Naive thymus-derived CD4-positive, alpha-beta T cell (primary cell): Measurements from ENCODE around the gene MYL2. TPM values are rescaled to one million over a fixed set of nuclear protein-coding genes. Genes with fewer than 3 reads are reported as not detected.

Experiments used
- ATAC-seq: fragments of 150-1000 bp; cut with Tn5 transposase; 2 replicates; pipeline ENCODE4 v1.10.0; 2021; ENCODE audit warnings: mild to moderate bottlenecking, moderate library complexity
- CTCF ChIA-PET: fragments of 350-600 bp; sonication (Branson Sonifier 250); formaldehyde crosslinking; loops from one replicate; lab custom pipeline; 2021; ENCODE audit warnings: antibody characterized with exemption; lab: Charles Lee
- POLR2A ChIA-PET: fragments of 350-600 bp; sonication (Branson Sonifier 250); formaldehyde crosslinking; loops from one replicate; lab custom pipeline; 2021; ENCODE audit warnings: antibody characterized with exemption, inconsistent platforms; lab: Charles Lee
- DNase-seq, 9 donors: peaks; one replicate each; pipeline versions ENCODE4 v3.0.0 to v3.0.0-alpha.2; 2020 to 2022; ENCODE audit warnings: mixed read lengths in 1 of 9
- H3K27ac ChIP-seq: one replicate; pipeline ENCODE4 v1.7.0; 2013; ENCODE audit warnings: mild to moderate bottlenecking, low read depth, low read length, moderate library complexity
- H3K27me3 ChIP-seq, 2 donors: one replicate each; pipeline ENCODE4 v1.7.0; 2013; ENCODE audit warnings: low read length in 2 of 2, mild to moderate bottlenecking in 2 of 2, moderate library complexity in 2 of 2; ENCODE audit not compliant: control insufficient read depth in 2 of 2, insufficient read depth in 2 of 2
- H3K36me3 ChIP-seq, 3 experiments: 1 replicate in 2 of 3; 2 replicates in 1 of 3; pipeline ENCODE4 v1.7.0; 2013; ENCODE audit warnings: low read length in 3 of 3, mild to moderate bottlenecking in 3 of 3, moderate library complexity in 1 of 3; ENCODE audit not compliant: insufficient read depth in 3 of 3, control insufficient read depth in 2 of 3
- H3K4me1 ChIP-seq, 2 donors: one replicate each; pipeline ENCODE4 v1.7.0; 2013; ENCODE audit warnings: low read length in 2 of 2, mild to moderate bottlenecking in 2 of 2, moderate library complexity in 1 of 2; ENCODE audit not compliant: control insufficient read depth in 2 of 2, insufficient read depth in 2 of 2
- H3K4me3 ChIP-seq: 2 replicates; pipeline ENCODE4 v1.7.0; 2013; ENCODE audit warnings: mild to moderate bottlenecking, low read length
- H3K9me3 ChIP-seq, 3 experiments: 1 replicate in 2 of 3; 2 replicates in 1 of 3; pipeline ENCODE4 v1.7.0; 2013; ENCODE audit warnings: low read length in 3 of 3; ENCODE audit not compliant: control insufficient read depth in 2 of 3
- H3K27ac Mint-ChIP-seq, 9 donors: one replicate each; pipeline ENCODE4 v1.8.0; 2020 to 2022; ENCODE audit warnings: mixed read lengths in 9 of 9, mild to moderate bottlenecking in 8 of 9, moderate library complexity in 5 of 9, inconsistent platforms in 2 of 9
- H3K27me3 Mint-ChIP-seq, 5 donors: one replicate each; pipeline ENCODE4 v1.8.0; 2021 to 2022; ENCODE audit warnings: mixed read lengths in 5 of 5, mild to moderate bottlenecking in 1 of 5
- H3K36me3 Mint-ChIP-seq, 5 donors: one replicate each; pipeline ENCODE4 v1.8.0; 2020 to 2022; ENCODE audit warnings: mixed read lengths in 5 of 5, mild to moderate bottlenecking in 3 of 5, inconsistent platforms in 1 of 5
- H3K4me1 Mint-ChIP-seq, 7 donors: one replicate each; pipeline ENCODE4 v1.8.0; 2020 to 2022; ENCODE audit warnings: mixed read lengths in 7 of 7, mild to moderate bottlenecking in 3 of 7, inconsistent platforms in 1 of 7
- H3K4me3 Mint-ChIP-seq, 10 donors: one replicate each; pipeline ENCODE4 v1.8.0; 2020 to 2022; ENCODE audit warnings: mild to moderate bottlenecking in 10 of 10, mixed read lengths in 10 of 10, moderate library complexity in 6 of 10, inconsistent platforms in 2 of 10
- H3K9me3 Mint-ChIP-seq, 11 donors: one replicate each; pipeline ENCODE4 v1.8.0; 2020 to 2022; ENCODE audit warnings: mixed read lengths in 11 of 11, mild to moderate bottlenecking in 4 of 11, inconsistent platforms in 1 of 11, moderate library complexity in 1 of 11
- intact Hi-C, 2 donors: fragments of 100-400 bp; cut with micrococcal nuclease; formaldehyde crosslinking; loops; one replicate each; pipeline ENCODE4 v1.15.1; 2023
- polyA plus RNA-seq, 2 donors: library from polyadenylated mRNA; unstranded; fragments of 300-500 nt; fragmentation: Illumina TruSeq; gene quantifications; one replicate each; pipeline ENCODE4 v1.2.3, GENCODE V29; 2021
- total RNA-seq, 6 experiments: library from RNA in 5 of 6; stranded (reverse) in 5 of 6; gene quantifications; 1 replicate in 5 of 6; 2 replicates in 1 of 6; pipeline ENCODE4 v1.2.3 and lab custom pipeline; 2021 to 2026

The MYL2 gene
- total and polyA plus RNA-seq, 7 experiments from 2014 or later, result not detected

DNA sequence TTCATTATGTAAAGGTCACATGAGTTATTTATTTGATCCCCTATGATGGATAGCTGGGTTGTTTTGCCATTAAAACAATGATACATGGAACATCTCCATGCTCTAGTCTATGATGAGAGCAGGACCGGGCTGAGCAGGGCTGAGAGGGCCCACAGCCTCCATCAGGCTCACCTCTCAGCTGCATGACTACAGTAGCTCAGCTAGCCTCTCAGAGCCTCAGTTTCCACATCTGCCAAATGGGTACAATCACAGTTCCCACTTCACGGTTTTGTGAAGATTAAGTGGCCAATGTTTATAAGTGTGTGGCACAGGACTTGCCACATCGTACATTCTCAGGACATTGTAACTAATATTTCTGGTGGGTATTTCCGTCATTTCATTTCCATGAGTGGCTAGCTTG lies 19.9 kb upstream of the MYL2 start:
- Histone ChIP-seq H3K36me3 (no peaks in the 10 kb centered on the region), H3K4me1 (peaks cover 0 to 5% of the 10 kb centered on the region in 2 donors), H3K4me3 (no peak overlapping the region), H3K9me3 (peaks cover 0 to under 1% (median 0%) of the 10 kb centered on the region in 3 experiments), H3K27ac (no peak overlapping the region), H3K27me3 (no peaks in the 10 kb centered on the region)
- intact Hi-C loops, result no loop called here
- POLR2A ChIA-PET, result no interaction called here
- no peak for ATAC-seq
- CTCF ChIA-PET, result interaction anchor here (0.8 to 1.1 kb wide), 2 partner anchors 15 to 233 kb away, joined by 3 to 4 read pairs; no protein-coding TSS in a partner anchor
- H3K4me1 Mint-ChIP-seq, result peaks cover 0 to 7% (median 6%) of the 10 kb centered on the region in 7 donors
- H3K4me3 Mint-ChIP-seq, result no peak overlapping the region
- H3K36me3 Mint-ChIP-seq, result no peaks in the 10 kb centered on the region
- no peak for DNase-seq
- peaks cover 7 to 24% (median 18%) of the 10 kb centered on the region in 5 donors for H3K27me3 Mint-ChIP-seq
- no peak overlapping the region for H3K27ac Mint-ChIP-seq
- H3K9me3 Mint-ChIP-seq, result peaks cover 0 to 7% (median 1%) of the 10 kb centered on the region in 11 donors

DNA sequence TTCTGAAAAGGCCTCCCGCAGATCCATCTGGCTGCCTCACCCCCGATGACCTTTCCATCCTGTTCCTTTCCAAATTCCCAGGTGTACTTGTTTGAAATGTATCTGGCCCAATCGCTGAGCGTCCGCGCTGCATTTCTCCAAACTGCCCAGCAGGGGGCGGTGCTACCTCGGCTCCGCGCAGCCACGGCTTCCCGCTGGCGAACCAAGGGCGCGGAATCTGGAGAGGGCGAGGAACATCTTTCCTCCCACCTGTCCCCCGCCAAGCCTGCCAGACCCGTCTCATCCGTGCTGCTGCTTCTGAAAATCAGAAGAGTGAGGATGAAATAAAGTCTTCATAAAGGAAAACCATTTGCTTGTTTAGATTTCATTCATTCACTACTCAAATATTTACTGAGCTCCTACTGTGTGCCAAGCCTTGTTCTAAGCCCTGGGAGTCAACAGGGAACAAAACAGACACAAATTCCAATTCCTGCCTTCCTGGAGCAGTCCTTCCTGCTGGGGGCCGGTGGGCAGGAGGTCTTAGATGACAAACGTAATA lies 16.8 kb upstream of the MYL2 start:
- Histone ChIP-seq H3K4me1 (peaks cover 0 to 5% of the 10 kb centered on the region in 2 donors), H3K36me3 (no peaks in the 10 kb centered on the region), H3K27ac (no peak overlapping the region), H3K4me3 (no peak overlapping the region), H3K9me3 (no peaks in the 10 kb centered on the region), H3K27me3 (no peaks in the 10 kb centered on the region)
- no peaks in the 10 kb centered on the region for H3K36me3 Mint-ChIP-seq
- POLR2A ChIA-PET, result no interaction called here
- ATAC-seq (peak; percentile 72), DNase-seq (peak; percentile 22 to 67 (median 51))
- intact Hi-C loops, result loop anchor here (1.0 to 5.0 kb wide), 4 partner anchors 237 to 376 kb away; no protein-coding TSS in a partner anchor
- H3K27me3 Mint-ChIP-seq, result peaks cover 7 to 22% (median 13%) of the 10 kb centered on the region in 5 donors
- peak overlapping the region in 5 of 10 donors; percentile 7 to 61 (median 31) for H3K4me3 Mint-ChIP-seq
- H3K27ac Mint-ChIP-seq, result no peak overlapping the region
- no peaks in the 10 kb centered on the region for H3K9me3 Mint-ChIP-seq
- H3K4me1 Mint-ChIP-seq, result peaks cover 0 to 7% (median 6%) of the 10 kb centered on the region in 7 donors
- CTCF ChIA-PET, result interaction anchor here (0.6 to 2.3 kb wide), 4 partner anchors 26 to 345 kb away, joined by 3 to 9 read pairs (median 4); no protein-coding TSS in a partner anchor

DNA sequence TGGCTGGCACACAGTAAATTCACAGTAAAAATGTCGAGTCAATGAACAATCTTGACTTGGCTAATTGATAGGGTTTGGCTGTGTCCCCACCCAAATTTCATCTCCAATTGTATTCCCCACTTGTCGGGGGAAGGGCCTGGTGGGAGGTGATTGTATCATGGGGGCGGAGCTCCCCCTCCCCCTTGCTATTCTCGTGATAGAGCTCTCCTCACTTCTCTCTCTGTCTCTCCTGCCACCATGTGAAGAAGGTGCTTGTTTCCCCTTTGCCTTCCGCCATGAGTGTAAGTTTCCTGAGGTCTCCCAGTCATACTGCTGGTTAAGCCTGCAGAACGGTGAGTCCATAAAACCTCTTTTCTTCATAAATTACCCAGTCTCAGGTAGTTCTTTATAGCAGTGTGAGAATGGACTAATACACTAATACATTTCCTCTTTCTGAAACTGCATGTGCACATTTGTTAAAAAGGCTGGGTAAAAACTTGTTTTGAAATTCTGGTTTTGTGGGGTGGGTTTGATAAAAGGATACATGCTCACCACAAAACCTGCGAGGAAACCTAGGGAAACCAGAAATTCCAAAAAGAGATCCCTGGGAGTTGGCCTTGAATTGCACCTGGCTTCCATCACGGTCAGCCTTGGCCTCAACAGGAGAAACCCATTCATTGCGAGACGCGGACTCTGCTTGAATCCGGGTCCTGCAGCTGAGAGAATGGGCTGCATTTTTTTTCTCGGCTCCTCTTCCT lies 16.2 kb upstream of the MYL2 start:
- ChIA-PET CTCF (interaction anchor here (2.3 kb wide), 1 partner anchor 336 kb away, joined by 9 read pairs; no protein-coding TSS in a partner anchor), POLR2A (no interaction called here)
- Histone ChIP-seq H3K4me3 (no peak overlapping the region), H3K9me3 (no peaks in the 10 kb centered on the region), H3K4me1 (peaks cover 0 to 5% of the 10 kb centered on the region in 2 donors), H3K36me3 (no peaks in the 10 kb centered on the region), H3K27ac (no peak overlapping the region), H3K27me3 (no peaks in the 10 kb centered on the region)
- peak; percentile 10 for ATAC-seq
- Mint-ChIP-seq H3K4me1 (peaks cover 0 to 7% (median 6%) of the 10 kb centered on the region in 7 donors), H3K4me3 (peak overlapping the region in 2 of 10 donors; percentile 31 to 47), H3K9me3 (no peaks in the 10 kb centered on the region), H3K27ac (no peak overlapping the region), H3K36me3 (no peaks in the 10 kb centered on the region), H3K27me3 (peaks cover 7 to 21% (median 13%) of the 10 kb centered on the region in 5 donors)
- DNase-seq, result no peak
- intact Hi-C loops, result loop anchor here (1.0 to 5.0 kb wide), 4 partner anchors 238 to 377 kb away; no protein-coding TSS in a partner anchor

DNA sequence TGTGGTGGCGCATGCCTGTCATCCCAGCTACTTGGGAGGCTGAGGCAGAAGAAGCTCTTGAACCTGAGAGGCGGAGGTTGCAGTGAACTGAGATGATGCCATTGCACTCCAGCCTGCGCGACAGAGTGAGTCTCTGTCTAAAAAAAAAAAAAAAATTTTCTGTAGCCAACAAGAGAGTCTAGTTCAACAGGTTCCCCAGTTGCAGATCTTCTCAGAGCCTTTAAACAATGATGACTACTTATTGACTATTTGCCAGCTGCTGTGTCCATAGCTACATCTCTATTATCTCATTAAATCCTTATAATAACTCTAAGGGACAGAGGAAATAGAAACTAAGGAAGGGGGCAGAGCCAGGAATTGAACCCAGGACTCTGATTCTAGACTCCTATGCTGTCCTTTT lies 15.2 kb upstream of the MYL2 start:
- Mint-ChIP-seq H3K9me3 (no peaks in the 10 kb centered on the region), H3K4me3 (no peak overlapping the region), H3K4me1 (peaks cover 0 to 7% (median 6%) of the 10 kb centered on the region in 7 donors), H3K36me3 (no peaks in the 10 kb centered on the region), H3K27ac (no peak overlapping the region), H3K27me3 (peaks cover 7 to 21% (median 13%) of the 10 kb centered on the region in 5 donors)
- H3K9me3 ChIP-seq, result no peaks in the 10 kb centered on the region
- no peaks in the 10 kb centered on the region for H3K27me3 ChIP-seq
- ATAC-seq (no peak), DNase-seq (no peak)
- CTCF ChIA-PET, result interaction anchor here (0.6 to 2.3 kb wide), 2 partner anchors 336 to 381 kb away, joined by 3 to 9 read pairs; no protein-coding TSS in a partner anchor
- H3K4me3 ChIP-seq, result no peak overlapping the region
- H3K27ac ChIP-seq, result no peak overlapping the region
- intact Hi-C loops, result loop anchor here in 1 of 2 donors (5.0 kb wide), 1 partner anchor 362 kb away; no protein-coding TSS in a partner anchor
- peaks cover 0 to 5% of the 10 kb centered on the region in 2 donors for H3K4me1 ChIP-seq
- H3K36me3 ChIP-seq, result no peaks in the 10 kb centered on the region
- POLR2A ChIA-PET, result no interaction called here

DNA sequence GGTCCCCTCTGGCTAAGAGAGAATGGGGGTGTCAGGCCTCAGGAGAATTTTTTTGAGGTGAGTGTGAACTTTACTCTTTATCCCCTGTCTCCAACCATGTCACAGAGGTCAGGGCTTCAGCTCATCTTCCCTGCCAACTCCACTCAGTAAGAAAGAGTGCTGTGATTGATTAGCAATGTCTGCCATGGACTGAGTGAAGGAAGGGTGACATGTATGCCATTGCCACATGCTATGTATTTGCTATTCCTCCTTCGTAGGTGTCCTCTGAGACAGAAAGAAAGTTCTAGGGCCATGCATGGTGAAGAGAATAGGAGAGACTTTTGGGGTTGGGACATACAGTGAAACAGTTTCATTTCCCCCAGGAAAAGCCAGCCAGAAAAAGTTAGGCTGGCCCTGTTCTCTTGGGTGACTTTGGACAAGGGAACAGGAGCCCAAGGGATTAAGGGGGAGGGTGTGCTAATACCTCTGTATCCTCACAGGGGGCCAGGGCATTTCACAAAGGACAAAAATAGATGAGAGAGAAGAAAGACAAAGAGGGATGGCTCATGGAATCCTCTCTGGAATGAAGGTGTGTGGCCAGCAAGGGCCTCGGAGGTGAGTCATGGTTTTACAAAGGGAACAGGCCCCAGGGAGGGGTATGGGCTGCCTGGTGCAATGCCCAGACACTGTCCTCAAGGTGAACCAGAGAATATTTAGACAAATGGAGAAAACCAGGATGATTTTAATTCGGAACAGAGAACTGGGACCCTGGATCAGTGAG lies 13.9 kb upstream of the MYL2 start:
- H3K27ac Mint-ChIP-seq, result peak overlapping the region in 1 of 9 donors; percentile 10
- no peak overlapping the region for H3K4me3 Mint-ChIP-seq
- H3K36me3 ChIP-seq, result no peaks in the 10 kb centered on the region
- no peaks in the 10 kb centered on the region for H3K36me3 Mint-ChIP-seq
- intact Hi-C loops, result loop anchor here in 1 of 2 donors (1.0 kb wide), 1 partner anchor 378 kb away; no protein-coding TSS in a partner anchor
- peaks cover 0 to 5% of the 10 kb centered on the region in 2 donors for H3K4me1 ChIP-seq
- ATAC-seq, result no peak
- H3K9me3 Mint-ChIP-seq, result no peaks in the 10 kb centered on the region
- ChIA-PET CTCF (no interaction called here), POLR2A (no interaction called here)
- H3K4me3 ChIP-seq, result no peak overlapping the region
- no peak for DNase-seq
- H3K27ac ChIP-seq, result no peak overlapping the region
- H3K4me1 Mint-ChIP-seq, result peaks cover 0 to 7% (median 6%) of the 10 kb centered on the region in 7 donors
- no peaks in the 10 kb centered on the region for H3K9me3 ChIP-seq
- H3K27me3 Mint-ChIP-seq, result peaks cover 7 to 21% (median 13%) of the 10 kb centered on the region in 5 donors
- no peaks in the 10 kb centered on the region for H3K27me3 ChIP-seq

DNA sequence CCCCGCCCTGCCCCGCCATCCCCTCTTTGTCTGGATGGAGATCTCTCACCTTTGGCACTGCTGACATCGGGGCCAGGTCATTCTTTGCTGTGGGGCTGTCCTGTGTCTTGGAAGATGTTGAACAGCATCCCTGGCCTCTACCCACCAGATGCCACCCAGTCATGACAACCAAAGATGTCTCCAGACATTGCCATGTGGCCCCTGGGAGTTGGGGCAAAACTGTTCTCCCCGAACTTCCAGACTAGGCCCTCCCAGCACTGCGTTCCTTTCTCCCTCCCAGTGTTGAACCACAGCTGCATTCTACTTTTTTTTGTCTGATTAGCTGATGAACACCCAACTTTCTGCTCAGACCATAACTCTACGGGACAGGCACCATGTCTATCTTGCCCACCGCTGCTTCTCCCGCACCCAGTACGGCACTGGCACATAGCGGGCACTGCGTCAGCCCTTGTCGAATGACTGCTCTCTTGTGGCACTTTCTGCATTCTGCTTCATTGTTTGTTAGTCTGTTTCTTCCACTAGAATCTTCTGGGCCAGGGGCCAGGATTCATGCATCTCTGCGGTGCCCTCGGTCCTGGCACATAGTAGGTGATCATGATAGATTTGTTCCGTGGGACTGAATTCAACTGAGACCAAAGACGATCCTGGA lies 13.1 kb upstream of the MYL2 start:
- Histone ChIP-seq H3K9me3 (no peaks in the 10 kb centered on the region), H3K4me1 (peaks cover 0 to 5% of the 10 kb centered on the region in 2 donors), H3K27me3 (no peaks in the 10 kb centered on the region), H3K4me3 (no peak overlapping the region), H3K36me3 (no peaks in the 10 kb centered on the region), H3K27ac (no peak overlapping the region)
- Mint-ChIP-seq H3K9me3 (no peaks in the 10 kb centered on the region), H3K36me3 (no peaks in the 10 kb centered on the region), H3K4me3 (no peak overlapping the region), H3K4me1 (peaks cover 0 to 7% (median 6%) of the 10 kb centered on the region in 7 donors), H3K27me3 (peaks cover 7 to 21% (median 13%) of the 10 kb centered on the region in 5 donors), H3K27ac (peak overlapping the region in 1 of 9 donors; percentile 2)
- ChIA-PET POLR2A (no interaction called here), CTCF (no interaction called here)
- intact Hi-C loops, result no loop called here
- ATAC-seq (no peak), DNase-seq (no peak)
